Measurements from ENCODE around the gene ITGA6.

ITGA6 gene

GRCh38 chr2:172449911-172450550 lies 22.6 kb downstream of the ITGA6 start:
- H3K36me3 ChIP-seq (ENCODE audit: insufficient read depth, low read length): no peaks in the 10 kb centered on the region
- TF ChIP-seq FOXP2 (optimal IDR thresholded peaks at IDR 0.05; ENCODE audit: control extremely low read depth, extremely low read length, insufficient read depth) (no peak), EZH2 (IDR thresholded peaks at IDR 0.05) (no peak), POLR2AphosphoS5 (IDR thresholded peaks at IDR 0.05; ENCODE audit: borderline replicate concordance, low read depth, low read length) (no peak)
- DNase-seq (ENCODE audit: low read depth, low spot score): no peak
- H3K27ac ChIP-seq: no peak overlapping the region
- no peaks in the 10 kb centered on the region for H3K9me3 ChIP-seq (ENCODE audit: low read depth, low read length)
- H3K4me3 ChIP-seq: no peak overlapping the region
- no peak overlapping the region for H3K9ac ChIP-seq (ENCODE audit: insufficient read length)

GRCh38 chr2:172451923-172452322 lies 24.5 kb downstream of the ITGA6 start:
- Histone ChIP-seq H3K9me3 (ENCODE audit: low read depth, low read length) (no peaks in the 10 kb centered on the region), H3K27ac (no peak overlapping the region), H3K36me3 (ENCODE audit: insufficient read depth, low read length) (no peaks in the 10 kb centered on the region), H3K9ac (ENCODE audit: insufficient read length) (no peak overlapping the region), H3K4me3 (no peak overlapping the region)
- TF ChIP-seq EZH2 (IDR thresholded peaks at IDR 0.05) (no peak), FOXP2 (optimal IDR thresholded peaks at IDR 0.05; ENCODE audit: control extremely low read depth, extremely low read length, insufficient read depth) (no peak), POLR2AphosphoS5 (IDR thresholded peaks at IDR 0.05; ENCODE audit: borderline replicate concordance, low read depth, low read length) (no peak)
- no peak for DNase-seq (ENCODE audit: low read depth, low spot score)

- Histone ChIP-seq H3K4me3 (no peak overlapping the region), H3K9ac (ENCODE audit: insufficient read length) (no peak overlapping the region), H3K27ac (no peak overlapping the region), H3K9me3 (ENCODE audit: low read depth, low read length) (no peaks in the 10 kb centered on the region), H3K36me3 (ENCODE audit: insufficient read depth, low read length) (no peaks in the 10 kb centered on the region)
- no peak for TF ChIP-seq POLR2AphosphoS5 (IDR thresholded peaks at IDR 0.05; ENCODE audit: borderline replicate concordance, low read depth, low read length)
- no peak for TF ChIP-seq EZH2 (IDR thresholded peaks at IDR 0.05)
- no peak for TF ChIP-seq FOXP2 (optimal IDR thresholded peaks at IDR 0.05; ENCODE audit: control extremely low read depth, extremely low read length, insufficient read depth)
- DNase-seq (ENCODE audit: low read depth, low spot score): no peak
Observed at GRCh38 chr2:172452845-172453244, 25.5 kb downstream of the ITGA6 start.

- no peak overlapping the region for H3K27ac ChIP-seq
- no peak overlapping the region for H3K9ac ChIP-seq (ENCODE audit: insufficient read length)
- no peaks in the 10 kb centered on the region for H3K36me3 ChIP-seq (ENCODE audit: insufficient read depth, low read length)
- no peak overlapping the region for H3K4me3 ChIP-seq
- no peaks in the 10 kb centered on the region for H3K9me3 ChIP-seq (ENCODE audit: low read depth, low read length)
- DNase-seq (ENCODE audit: low read depth, low spot score): no peak
- TF ChIP-seq POLR2AphosphoS5 (IDR thresholded peaks at IDR 0.05; ENCODE audit: borderline replicate concordance, low read depth, low read length) (no peak), FOXP2 (optimal IDR thresholded peaks at IDR 0.05; ENCODE audit: control extremely low read depth, extremely low read length, insufficient read depth) (no peak), EZH2 (IDR thresholded peaks at IDR 0.05) (no peak)
Observed at GRCh38 chr2:172454404-172455120, 27.2 kb downstream of the ITGA6 start.

GRCh38 chr2:172455121-172455515 lies 27.7 kb downstream of the ITGA6 start:
- H3K9ac ChIP-seq (ENCODE audit: insufficient read length): no peak overlapping the region
- H3K9me3 ChIP-seq (ENCODE audit: low read depth, low read length): no peaks in the 10 kb centered on the region
- DNase-seq (ENCODE audit: low read depth, low spot score): no peak
- no peak overlapping the region for H3K27ac ChIP-seq
- no peaks in the 10 kb centered on the region for H3K36me3 ChIP-seq (ENCODE audit: insufficient read depth, low read length)
- TF ChIP-seq POLR2AphosphoS5 (IDR thresholded peaks at IDR 0.05; ENCODE audit: borderline replicate concordance, low read depth, low read length) (no peak), EZH2 (IDR thresholded peaks at IDR 0.05) (no peak)
- no peak overlapping the region for H3K4me3 ChIP-seq

- TF ChIP-seq FOXP2 (optimal IDR thresholded peaks at IDR 0.05; ENCODE audit: control extremely low read depth, extremely low read length, insufficient read depth) (no peak), EZH2 (IDR thresholded peaks at IDR 0.05) (no peak), POLR2AphosphoS5 (IDR thresholded peaks at IDR 0.05; ENCODE audit: borderline replicate concordance, low read depth, low read length) (no peak)
- H3K9me3 ChIP-seq (ENCODE audit: low read depth, low read length): no peaks in the 10 kb centered on the region
- no peak overlapping the region for H3K27ac ChIP-seq
- DNase-seq (ENCODE audit: low read depth, low spot score): no peak
- no peak overlapping the region for H3K4me3 ChIP-seq
- no peaks in the 10 kb centered on the region for H3K36me3 ChIP-seq (ENCODE audit: insufficient read depth, low read length)
- H3K9ac ChIP-seq (ENCODE audit: insufficient read length): no peak overlapping the region
Observed at GRCh38 chr2:172456002-172456401, 28.6 kb downstream of the ITGA6 start.

GRCh38 chr2:172457536-172457935 lies 30.1 kb downstream of the ITGA6 start:
- TF ChIP-seq POLR2AphosphoS5 (IDR thresholded peaks at IDR 0.05; ENCODE audit: borderline replicate concordance, low read depth, low read length): no peak
- no peak for TF ChIP-seq EZH2 (IDR thresholded peaks at IDR 0.05)
- TF ChIP-seq FOXP2 (optimal IDR thresholded peaks at IDR 0.05; ENCODE audit: control extremely low read depth, extremely low read length, insufficient read depth): no peak
- H3K4me3 ChIP-seq: no peak overlapping the region
- no peak overlapping the region for H3K27ac ChIP-seq
- H3K36me3 ChIP-seq (ENCODE audit: insufficient read depth, low read length): no peaks in the 10 kb centered on the region
- no peak for DNase-seq (ENCODE audit: low read depth, low spot score)
- no peak overlapping the region for H3K9ac ChIP-seq (ENCODE audit: insufficient read length)
- H3K9me3 ChIP-seq (ENCODE audit: low read depth, low read length): no peaks in the 10 kb centered on the region

- Histone ChIP-seq H3K4me3 (no peak overlapping the region), H3K36me3 (ENCODE audit: insufficient read depth, low read length) (no peaks in the 10 kb centered on the region), H3K9me3 (ENCODE audit: low read depth, low read length) (no peaks in the 10 kb centered on the region), H3K9ac (ENCODE audit: insufficient read length) (no peak overlapping the region), H3K27ac (no peak overlapping the region)
- no peak for TF ChIP-seq POLR2AphosphoS5 (IDR thresholded peaks at IDR 0.05; ENCODE audit: borderline replicate concordance, low read depth, low read length)
- TF ChIP-seq FOXP2 (optimal IDR thresholded peaks at IDR 0.05; ENCODE audit: control extremely low read depth, extremely low read length, insufficient read depth): no peak
- no peak for TF ChIP-seq EZH2 (IDR thresholded peaks at IDR 0.05)
- DNase-seq (ENCODE audit: low read depth, low spot score): no peak
Observed at GRCh38 chr2:172458561-172459124, 31.3 kb downstream of the ITGA6 start.

All from SK-N-MC (cell line).